ENCODE data around the gene SERPINA10. TPM values are rescaled to one million over a fixed set of nuclear protein-coding genes. Genes with fewer than 3 reads are reported as not detected.

Gene SERPINA10
- total and polyA plus RNA-seq, 2 of the 13 experiments (the other 11 are each of a cell fraction or from before 2014, with no cell fraction given) = 20.1 to 20.2 TPM

DNA sequence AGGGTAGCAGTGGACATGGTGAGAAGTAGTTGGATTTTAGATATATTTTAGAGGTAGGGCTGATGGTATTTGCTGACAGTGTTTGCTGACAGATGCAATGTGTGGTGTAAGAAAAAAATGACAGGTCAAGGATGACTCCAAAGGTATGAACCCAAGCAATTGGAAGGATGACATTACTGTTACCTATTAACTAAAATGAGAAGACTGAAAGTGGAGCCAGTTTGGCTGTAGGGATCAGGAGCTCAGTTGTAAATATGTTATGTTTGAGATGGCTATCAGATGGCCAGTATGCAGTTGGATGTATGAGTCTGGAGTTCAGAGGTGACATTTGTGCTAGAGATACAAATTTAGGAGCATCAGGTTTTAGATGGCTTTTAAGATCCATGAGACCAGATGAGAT lies 47.5 kb upstream of the SERPINA10 start (continued):
- TF ChIP-seq HNF1A (IDR thresholded peaks at IDR 0.05; ENCODE audit: low read depth) (peak; percentile 96), HNF1A (CRISPR knock-in tag; IDR thresholded peaks at IDR 0.05; ENCODE audit: borderline replicate concordance) (peak; percentile 98), TEAD3 (CRISPR knock-in tag; optimal IDR thresholded peaks at IDR 0.05; ENCODE audit: borderline replicate concordance) (peak; percentile 90), HOXA3 (CRISPR knock-in tag; IDR thresholded peaks at IDR 0.05) (peak; percentile 56), MBNL3 (CRISPR knock-in tag; conservative IDR thresholded peaks at IDR 0.05) (no peak), ZNF740 (CRISPR knock-in tag; IDR thresholded peaks at IDR 0.05) (no peak), NFIC (IDR thresholded peaks at IDR 0.05; ENCODE audit: low read length) (peak; percentile 78), MAX (IDR thresholded peaks at IDR 0.05) (peak; percentile 41; the same call in 1 of the 2 replicates), SRSF1 (optimal IDR thresholded peaks at IDR 0.05; ENCODE audit: low read depth, low read length) (no peak), ZMYM3 (CRISPR knock-in tag; IDR thresholded peaks at IDR 0.05) (peak; percentile 59; the same call in 1 of the 2 replicates), ZBTB21 (CRISPR knock-in tag; IDR thresholded peaks at IDR 0.05) (peak; percentile 47; the same call in 1 of the 2 replicates), MTA1 (CRISPR knock-in tag; IDR thresholded peaks at IDR 0.05; ENCODE audit: borderline replicate concordance) (no peak), TBX2 (CRISPR knock-in tag; IDR thresholded peaks at IDR 0.05; ENCODE audit: borderline replicate concordance) (peak; percentile 93), NFYB (CRISPR knock-in tag; IDR thresholded peaks at IDR 0.05) (no peak), ZNF773 (CRISPR knock-in tag; IDR thresholded peaks at IDR 0.05; ENCODE audit: borderline replicate concordance) (no peak), FOXJ3 (CRISPR knock-in tag; IDR thresholded peaks at IDR 0.05; ENCODE audit: borderline replicate concordance) (peak; percentile 86; the same call in 1 of the 2 replicates), ELF1 (CRISPR knock-in tag; IDR thresholded peaks at IDR 0.05) (0 out of 2 replicates have a peak, but pooled peaks have one; percentile 6)
- TF ChIP-seq, protein P1, sequence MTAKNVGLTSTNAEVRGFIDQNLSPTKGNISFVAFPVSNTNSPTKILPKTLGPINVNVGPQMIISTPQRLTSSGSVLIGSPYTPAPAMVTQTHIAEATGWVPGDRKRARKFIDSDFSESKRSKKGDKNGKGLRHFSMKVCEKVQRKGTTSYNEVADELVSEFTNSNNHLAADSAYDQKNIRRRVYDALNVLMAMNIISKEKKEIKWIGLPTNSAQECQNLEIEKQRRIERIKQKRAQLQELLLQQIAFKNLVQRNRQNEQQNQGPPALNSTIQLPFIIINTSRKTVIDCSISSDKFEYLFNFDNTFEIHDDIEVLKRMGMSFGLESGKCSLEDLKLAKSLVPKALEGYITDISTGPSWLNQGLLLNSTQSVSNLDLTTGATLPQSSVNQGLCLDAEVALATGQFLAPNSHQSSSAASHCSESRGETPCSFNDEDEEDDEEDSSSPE (CRISPR knock-in tag; IDR thresholded peaks at IDR 0.05) = no peak
- TF ChIP-seq, protein P2, sequence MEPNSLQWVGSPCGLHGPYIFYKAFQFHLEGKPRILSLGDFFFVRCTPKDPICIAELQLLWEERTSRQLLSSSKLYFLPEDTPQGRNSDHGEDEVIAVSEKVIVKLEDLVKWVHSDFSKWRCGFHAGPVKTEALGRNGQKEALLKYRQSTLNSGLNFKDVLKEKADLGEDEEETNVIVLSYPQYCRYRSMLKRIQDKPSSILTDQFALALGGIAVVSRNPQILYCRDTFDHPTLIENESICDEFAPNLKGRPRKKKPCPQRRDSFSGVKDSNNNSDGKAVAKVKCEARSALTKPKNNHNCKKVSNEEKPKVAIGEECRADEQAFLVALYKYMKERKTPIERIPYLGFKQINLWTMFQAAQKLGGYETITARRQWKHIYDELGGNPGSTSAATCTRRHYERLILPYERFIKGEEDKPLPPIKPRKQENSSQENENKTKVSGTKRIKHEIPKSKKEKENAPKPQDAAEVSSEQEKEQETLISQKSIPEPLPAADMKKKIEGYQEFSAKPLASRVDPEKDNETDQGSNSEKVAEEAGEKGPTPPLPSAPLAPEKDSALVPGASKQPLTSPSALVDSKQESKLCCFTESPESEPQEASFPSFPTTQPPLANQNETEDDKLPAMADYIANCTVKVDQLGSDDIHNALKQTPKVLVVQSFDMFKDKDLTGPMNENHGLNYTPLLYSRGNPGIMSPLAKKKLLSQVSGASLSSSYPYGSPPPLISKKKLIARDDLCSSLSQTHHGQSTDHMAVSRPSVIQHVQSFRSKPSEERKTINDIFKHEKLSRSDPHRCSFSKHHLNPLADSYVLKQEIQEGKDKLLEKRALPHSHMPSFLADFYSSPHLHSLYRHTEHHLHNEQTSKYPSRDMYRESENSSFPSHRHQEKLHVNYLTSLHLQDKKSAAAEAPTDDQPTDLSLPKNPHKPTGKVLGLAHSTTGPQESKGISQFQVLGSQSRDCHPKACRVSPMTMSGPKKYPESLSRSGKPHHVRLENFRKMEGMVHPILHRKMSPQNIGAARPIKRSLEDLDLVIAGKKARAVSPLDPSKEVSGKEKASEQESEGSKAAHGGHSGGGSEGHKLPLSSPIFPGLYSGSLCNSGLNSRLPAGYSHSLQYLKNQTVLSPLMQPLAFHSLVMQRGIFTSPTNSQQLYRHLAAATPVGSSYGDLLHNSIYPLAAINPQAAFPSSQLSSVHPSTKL (CRISPR knock-in tag; IDR thresholded peaks at IDR 0.05) = peak; percentile 95
- TF ChIP-seq, protein P3, sequence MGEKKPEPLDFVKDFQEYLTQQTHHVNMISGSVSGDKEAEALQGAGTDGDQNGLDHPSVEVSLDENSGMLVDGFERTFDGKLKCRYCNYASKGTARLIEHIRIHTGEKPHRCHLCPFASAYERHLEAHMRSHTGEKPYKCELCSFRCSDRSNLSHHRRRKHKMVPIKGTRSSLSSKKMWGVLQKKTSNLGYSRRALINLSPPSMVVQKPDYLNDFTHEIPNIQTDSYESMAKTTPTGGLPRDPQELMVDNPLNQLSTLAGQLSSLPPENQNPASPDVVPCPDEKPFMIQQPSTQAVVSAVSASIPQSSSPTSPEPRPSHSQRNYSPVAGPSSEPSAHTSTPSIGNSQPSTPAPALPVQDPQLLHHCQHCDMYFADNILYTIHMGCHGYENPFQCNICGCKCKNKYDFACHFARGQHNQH (CRISPR knock-in tag; IDR thresholded peaks at IDR 0.05) = peak; percentile 96

Data from HepG2 (cell line).